Activated naive CD8-positive, alpha-beta T cell treated with anti-CD3 and anti-CD28 coated beads, Interleukin-2, amount 10 ng/mL, durations not matched to agents 7 days and 5 days (primary cell): ENCODE data around the gene GLT6D1. TPM values are rescaled to one million over a fixed set of nuclear protein-coding genes. Genes with fewer than 3 reads are reported as not detected.

ENCODE experiments used
- ATAC-seq: fragments of 150-1000 bp; cut with Tn5 transposase; one replicate; pipeline ENCODE4 v1.10.0; 2021; ENCODE audit warnings: low read depth, moderate library complexity
- POLR2A ChIA-PET: fragments of 350-600 bp; sonication (Branson Sonifier 250); formaldehyde crosslinking; loops from one replicate; lab custom pipeline; 2021; ENCODE audit warnings: antibody characterized with exemption; lab: Charles Lee
- DNase-seq: peaks from one replicate; pipeline ENCODE4 v3.0.0; 2021
- H3K27ac Mint-ChIP-seq: one replicate; pipeline ENCODE4 v1.8.0; 2022; ENCODE audit warnings: mild to moderate bottlenecking, mixed read lengths
- H3K27me3 Mint-ChIP-seq: one replicate; pipeline ENCODE4 v1.8.0; 2022; ENCODE audit warnings: mild to moderate bottlenecking, moderate library complexity, mixed read lengths
- H3K36me3 Mint-ChIP-seq: one replicate; pipeline ENCODE4 v1.8.0; 2021; ENCODE audit warnings: mild to moderate bottlenecking, mixed read lengths
- H3K4me1 Mint-ChIP-seq: one replicate; pipeline ENCODE4 v1.8.0; 2021; ENCODE audit warnings: mixed read lengths
- H3K4me3 Mint-ChIP-seq: one replicate; pipeline ENCODE4 v1.8.0; 2022; ENCODE audit warnings: mild to moderate bottlenecking, moderate library complexity, mixed read lengths
- H3K9me3 Mint-ChIP-seq: one replicate; pipeline ENCODE4 v1.8.0; 2021; ENCODE audit warnings: mixed read lengths
- total RNA-seq, 2 experiments: library from RNA; stranded (reverse); gene quantifications; one replicate each; pipeline ENCODE4 v1.2.3, GENCODE V29; 2021

The GLT6D1 gene
- total RNA-seq, 2 experiments from 2014 or later, result not detected

DNA sequence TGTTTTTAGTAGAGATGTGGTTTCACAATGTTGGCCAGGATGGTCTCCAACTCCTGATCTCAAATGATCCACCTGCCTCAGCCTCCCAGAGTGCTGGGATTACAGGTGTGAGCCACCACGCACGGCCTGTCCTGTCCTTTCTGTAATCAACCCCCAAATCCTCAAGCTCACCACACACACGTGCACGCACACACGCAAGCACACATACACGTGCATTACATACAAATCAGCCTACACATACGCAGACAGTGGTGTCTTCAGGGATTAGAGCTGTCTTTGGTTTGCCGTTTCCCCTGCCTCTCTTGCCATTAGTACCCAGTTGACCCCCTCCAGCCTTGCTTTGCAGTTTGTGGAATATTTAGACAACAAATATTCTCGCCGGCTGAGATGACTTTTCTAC, 6.5 kb downstream of the GLT6D1 start:
- no peak for ATAC-seq
- H3K9me3 Mint-ChIP-seq, result peaks cover 2% of the 10 kb centered on the region
- no peak for DNase-seq
- POLR2A ChIA-PET, result no interaction called here
- no peak overlapping the region for H3K27ac Mint-ChIP-seq
- H3K4me1 Mint-ChIP-seq, result no peaks in the 10 kb centered on the region
- H3K4me3 Mint-ChIP-seq, result no peak overlapping the region
- no peaks in the 10 kb centered on the region for H3K36me3 Mint-ChIP-seq
- peaks cover 11% of the 10 kb centered on the region for H3K27me3 Mint-ChIP-seq

DNA sequence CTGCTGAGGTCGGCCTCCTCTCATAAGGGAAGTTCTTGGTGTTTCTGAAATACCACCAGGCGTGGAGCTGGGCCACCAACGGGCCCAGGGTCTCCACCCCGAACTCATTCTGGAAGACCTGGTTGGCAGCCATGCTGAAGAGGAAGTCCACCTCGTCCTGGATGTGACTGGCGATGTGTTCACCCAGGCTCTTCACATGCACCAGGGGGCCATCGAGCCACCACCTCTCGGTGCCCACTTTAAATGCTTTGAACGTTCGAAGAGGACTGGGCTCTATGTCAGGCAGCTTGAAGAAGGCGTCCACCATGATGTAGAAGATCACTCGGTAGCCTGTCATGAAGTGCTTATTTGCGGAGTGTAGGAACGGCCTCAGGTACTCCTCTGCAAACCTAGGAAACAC, 15.1 kb downstream of the GLT6D1 start:
- Mint-ChIP-seq H3K36me3 (no peaks in the 10 kb centered on the region), H3K4me1 (no peaks in the 10 kb centered on the region), H3K4me3 (no peak overlapping the region), H3K9me3 (peaks cover 5% of the 10 kb centered on the region), H3K27me3 (peaks cover 6% of the 10 kb centered on the region), H3K27ac (no peak overlapping the region)
- ATAC-seq, result no peak
- DNase-seq, result no peak
- POLR2A ChIA-PET, result no interaction called here

DNA sequence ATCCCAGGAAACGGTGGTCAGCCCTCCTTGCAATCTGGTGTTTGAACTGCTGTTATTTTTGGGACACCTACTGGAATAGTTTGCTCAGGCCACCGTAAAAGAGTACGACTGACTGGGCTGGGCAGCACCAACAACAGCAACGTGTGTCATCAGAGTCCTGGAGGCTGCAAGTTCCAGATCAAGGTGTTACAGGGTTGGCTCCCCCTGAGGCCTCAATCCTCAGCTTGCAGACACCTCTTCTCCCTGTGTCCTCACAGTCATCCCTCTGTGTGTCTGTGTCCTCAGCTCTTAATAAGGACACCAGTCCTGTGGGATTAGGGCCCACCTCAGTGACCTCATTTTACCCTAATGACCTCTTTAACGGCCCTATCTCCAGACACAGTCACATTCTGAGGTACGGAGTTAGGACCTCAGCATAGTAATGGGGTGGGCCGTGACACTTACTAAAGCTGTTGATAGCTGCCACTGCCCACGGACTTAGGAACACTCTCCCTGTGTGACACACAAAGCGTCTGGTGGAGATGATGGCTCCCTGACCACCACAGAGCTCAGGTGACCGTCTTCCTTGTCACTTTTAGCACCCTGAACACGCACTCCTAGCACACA, 16.8 kb downstream of the GLT6D1 start:
- Mint-ChIP-seq H3K27ac (no peak overlapping the region), H3K27me3 (peaks cover 2% of the 10 kb centered on the region), H3K4me1 (no peaks in the 10 kb centered on the region), H3K4me3 (no peak overlapping the region), H3K36me3 (no peaks in the 10 kb centered on the region), H3K9me3 (peaks cover 2% of the 10 kb centered on the region)
- no peak for ATAC-seq
- no peak for DNase-seq
- POLR2A ChIA-PET, result no interaction called here

DNA sequence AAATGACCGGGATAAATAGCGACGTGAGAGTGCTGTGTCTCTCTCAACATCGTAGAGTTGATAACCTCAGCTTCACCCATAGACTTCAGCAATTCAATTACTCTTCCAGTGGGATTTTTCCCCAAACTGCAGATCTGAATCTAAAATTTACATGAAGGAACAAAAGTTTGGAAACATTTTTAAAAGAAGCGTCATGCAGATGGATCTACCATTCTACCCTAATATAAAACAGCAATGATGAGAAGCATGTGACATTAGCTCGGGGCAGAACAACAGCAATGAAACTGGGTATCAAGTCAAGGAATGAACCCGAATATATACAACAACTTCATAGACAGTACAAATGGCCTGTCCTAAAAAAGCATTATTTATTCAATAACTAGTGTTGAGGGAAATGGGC, 18.8 kb downstream of the GLT6D1 start:
- no peak overlapping the region for H3K4me3 Mint-ChIP-seq
- no peaks in the 10 kb centered on the region for H3K9me3 Mint-ChIP-seq
- peaks cover 2% of the 10 kb centered on the region for H3K27me3 Mint-ChIP-seq
- DNase-seq (no peak), ATAC-seq (no peak)
- H3K36me3 Mint-ChIP-seq, result no peaks in the 10 kb centered on the region
- POLR2A ChIA-PET, result no interaction called here
- H3K27ac Mint-ChIP-seq, result no peak overlapping the region
- no peaks in the 10 kb centered on the region for H3K4me1 Mint-ChIP-seq

DNA sequence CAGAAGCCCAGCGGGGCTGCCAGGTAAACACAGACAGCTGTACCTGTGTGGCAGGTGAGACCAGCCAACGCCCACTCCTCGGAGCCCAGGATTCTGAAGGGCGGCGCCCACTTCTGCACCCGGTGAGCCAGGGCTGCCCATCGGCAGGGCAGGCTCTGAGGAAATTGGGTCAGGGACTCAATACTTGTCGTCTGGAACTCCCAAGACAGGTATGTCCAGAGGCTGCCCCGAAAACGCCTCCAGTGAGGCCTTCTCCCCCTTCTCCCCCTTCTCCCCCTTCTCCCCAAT, 19.8 kb downstream of the GLT6D1 start:
- Mint-ChIP-seq H3K4me3 (no peak overlapping the region), H3K4me1 (no peaks in the 10 kb centered on the region), H3K9me3 (no peaks in the 10 kb centered on the region), H3K27ac (no peak overlapping the region), H3K27me3 (peaks cover 2% of the 10 kb centered on the region), H3K36me3 (no peaks in the 10 kb centered on the region)
- no peak for DNase-seq
- ATAC-seq, result no peak
- POLR2A ChIA-PET, result no interaction called here

DNA sequence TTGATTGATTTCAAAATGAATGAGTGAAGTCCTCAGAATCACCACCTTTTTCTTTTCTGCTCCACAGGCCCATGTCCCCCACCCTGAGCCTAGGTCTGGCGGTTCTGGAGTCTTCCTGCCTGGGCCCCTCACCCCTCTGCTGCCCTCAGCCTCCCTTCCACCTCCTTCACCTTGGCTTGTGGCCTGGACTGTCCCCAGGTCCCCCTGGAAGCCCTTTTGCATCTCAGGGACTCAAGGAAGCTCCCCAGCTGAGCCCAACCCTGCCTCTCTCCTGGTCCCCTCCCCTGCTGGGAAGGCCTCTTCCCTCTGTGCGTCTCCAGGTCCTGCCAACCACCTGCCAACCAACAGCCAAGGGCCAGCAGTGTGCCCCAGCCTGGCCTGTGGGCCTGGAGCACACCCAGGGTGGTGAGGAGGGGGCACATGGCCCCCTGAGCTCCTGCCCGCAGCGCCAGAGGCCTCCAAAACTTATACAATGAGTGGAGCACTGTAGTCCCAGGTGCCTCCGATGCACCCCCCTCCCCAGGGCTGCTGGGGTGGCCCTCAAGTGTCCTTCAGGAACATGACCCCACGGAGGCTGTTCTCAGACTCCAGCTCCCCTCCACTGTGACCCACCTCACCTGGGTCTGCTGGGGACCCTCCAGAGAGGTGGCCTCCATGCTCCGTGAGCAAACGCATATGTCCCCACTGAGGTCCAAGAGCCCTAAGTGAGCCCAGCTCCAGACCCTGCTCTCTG, 20.3 kb downstream of the GLT6D1 start:
- no peak overlapping the region for H3K4me3 Mint-ChIP-seq
- H3K27me3 Mint-ChIP-seq, result peaks cover 2% of the 10 kb centered on the region
- no peaks in the 10 kb centered on the region for H3K4me1 Mint-ChIP-seq
- H3K27ac Mint-ChIP-seq, result no peak overlapping the region
- DNase-seq (no peak), ATAC-seq (no peak)
- H3K9me3 Mint-ChIP-seq, result no peaks in the 10 kb centered on the region
- POLR2A ChIA-PET, result no interaction called here
- H3K36me3 Mint-ChIP-seq, result no peaks in the 10 kb centered on the region

DNA sequence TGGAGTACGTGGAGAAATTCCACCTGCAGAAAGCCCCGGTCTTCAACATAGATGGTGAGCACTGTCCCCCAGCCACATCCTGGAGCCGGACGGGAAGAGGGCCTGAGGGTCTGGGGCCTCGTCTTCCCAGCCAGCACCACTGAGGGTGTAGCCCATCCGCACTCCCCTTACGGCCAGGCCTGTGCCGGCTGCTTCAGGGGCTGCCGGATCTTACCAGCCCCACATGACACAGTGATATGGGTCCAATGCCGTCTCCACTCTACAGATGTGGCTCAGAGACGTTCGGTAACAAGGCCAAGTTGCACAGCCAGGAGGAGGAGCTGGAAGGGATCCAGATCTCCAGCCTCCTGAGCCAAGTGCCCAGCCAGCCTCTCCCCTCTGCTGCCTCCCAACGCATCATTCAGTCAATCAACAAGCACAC, 21.3 kb downstream of the GLT6D1 start:
- peaks cover 2% of the 10 kb centered on the region for H3K27me3 Mint-ChIP-seq
- no peak overlapping the region for H3K4me3 Mint-ChIP-seq
- ATAC-seq (no peak), DNase-seq (no peak)
- H3K9me3 Mint-ChIP-seq, result no peaks in the 10 kb centered on the region
- H3K36me3 Mint-ChIP-seq, result no peaks in the 10 kb centered on the region
- POLR2A ChIA-PET, result no interaction called here
- H3K27ac Mint-ChIP-seq, result no peak overlapping the region
- no peaks in the 10 kb centered on the region for H3K4me1 Mint-ChIP-seq

DNA sequence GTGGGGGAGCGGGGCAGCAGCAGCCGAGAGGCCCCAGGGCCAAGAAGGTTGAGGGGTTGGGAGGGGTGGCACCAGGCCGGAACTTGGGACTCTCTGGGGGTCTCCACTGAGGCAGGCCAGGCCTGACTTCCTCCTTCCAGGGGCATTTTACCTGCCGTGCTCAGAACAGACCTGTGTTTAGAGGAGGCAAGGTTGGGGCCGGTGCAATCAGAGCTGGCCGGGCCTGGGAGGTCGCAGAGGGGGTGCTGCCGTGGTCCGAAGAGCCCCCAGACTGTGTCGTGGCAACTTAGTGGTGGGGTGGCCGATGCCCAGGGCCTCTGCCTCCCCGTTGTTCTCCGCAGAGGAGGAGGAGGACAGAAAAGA, 21.8 kb downstream of the GLT6D1 start:
- ATAC-seq (no peak), DNase-seq (no peak)
- Mint-ChIP-seq H3K9me3 (no peaks in the 10 kb centered on the region), H3K4me1 (no peaks in the 10 kb centered on the region), H3K36me3 (no peaks in the 10 kb centered on the region), H3K27ac (no peak overlapping the region), H3K4me3 (no peak overlapping the region), H3K27me3 (peaks cover 2% of the 10 kb centered on the region)
- POLR2A ChIA-PET, result no interaction called here

DNA sequence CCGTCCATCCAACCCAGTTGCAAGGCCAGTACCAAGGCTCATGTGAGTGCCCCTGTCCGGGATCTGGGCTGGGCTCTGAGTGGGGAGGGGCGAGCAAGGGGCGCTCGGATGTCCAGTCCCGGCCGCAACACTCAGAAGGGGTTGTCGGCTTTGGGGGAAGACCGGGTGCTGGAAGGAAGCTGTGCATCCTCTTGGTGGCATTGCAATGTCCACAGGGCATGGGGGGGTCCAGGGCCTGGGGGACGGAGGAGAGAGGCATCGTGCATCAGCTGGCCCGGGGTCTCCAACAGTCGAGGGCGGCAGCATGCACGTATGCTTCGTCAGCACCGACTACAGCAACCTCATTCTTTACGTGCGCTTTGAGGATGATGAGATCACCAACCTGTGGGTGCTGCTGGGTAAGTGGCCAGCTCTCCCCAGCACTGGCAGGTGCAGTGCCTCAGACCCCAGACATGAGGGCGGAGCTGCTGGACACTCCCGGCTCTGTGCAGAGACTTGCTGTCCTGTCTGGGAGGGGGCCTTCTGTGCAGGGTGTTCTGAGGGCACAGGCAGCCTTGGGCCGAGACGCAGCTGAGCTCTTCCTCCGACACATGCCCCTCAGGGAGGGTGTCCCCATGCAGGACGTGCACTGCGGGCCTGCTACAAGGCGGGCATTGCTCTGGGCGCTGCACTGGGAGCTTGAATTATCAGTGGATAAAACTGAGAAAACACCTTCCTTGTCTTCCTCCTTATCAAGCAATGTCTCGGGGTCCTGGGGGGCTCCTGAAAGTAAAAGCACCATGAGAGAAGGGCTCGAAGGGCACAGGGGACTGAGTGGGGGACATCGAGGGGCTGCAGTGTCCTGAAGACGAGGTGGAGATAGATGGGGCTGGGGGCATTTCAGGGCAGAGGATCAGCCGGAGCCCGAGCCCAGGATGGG, 22.5 kb downstream of the GLT6D1 start:
- no peaks in the 10 kb centered on the region for H3K9me3 Mint-ChIP-seq
- ATAC-seq, result no peak
- no peak overlapping the region for H3K27ac Mint-ChIP-seq
- no peaks in the 10 kb centered on the region for H3K4me1 Mint-ChIP-seq
- peaks cover 2% of the 10 kb centered on the region for H3K27me3 Mint-ChIP-seq
- no peak overlapping the region for H3K4me3 Mint-ChIP-seq
- DNase-seq, result no peak
- no peaks in the 10 kb centered on the region for H3K36me3 Mint-ChIP-seq
- POLR2A ChIA-PET, result no interaction called here

DNA sequence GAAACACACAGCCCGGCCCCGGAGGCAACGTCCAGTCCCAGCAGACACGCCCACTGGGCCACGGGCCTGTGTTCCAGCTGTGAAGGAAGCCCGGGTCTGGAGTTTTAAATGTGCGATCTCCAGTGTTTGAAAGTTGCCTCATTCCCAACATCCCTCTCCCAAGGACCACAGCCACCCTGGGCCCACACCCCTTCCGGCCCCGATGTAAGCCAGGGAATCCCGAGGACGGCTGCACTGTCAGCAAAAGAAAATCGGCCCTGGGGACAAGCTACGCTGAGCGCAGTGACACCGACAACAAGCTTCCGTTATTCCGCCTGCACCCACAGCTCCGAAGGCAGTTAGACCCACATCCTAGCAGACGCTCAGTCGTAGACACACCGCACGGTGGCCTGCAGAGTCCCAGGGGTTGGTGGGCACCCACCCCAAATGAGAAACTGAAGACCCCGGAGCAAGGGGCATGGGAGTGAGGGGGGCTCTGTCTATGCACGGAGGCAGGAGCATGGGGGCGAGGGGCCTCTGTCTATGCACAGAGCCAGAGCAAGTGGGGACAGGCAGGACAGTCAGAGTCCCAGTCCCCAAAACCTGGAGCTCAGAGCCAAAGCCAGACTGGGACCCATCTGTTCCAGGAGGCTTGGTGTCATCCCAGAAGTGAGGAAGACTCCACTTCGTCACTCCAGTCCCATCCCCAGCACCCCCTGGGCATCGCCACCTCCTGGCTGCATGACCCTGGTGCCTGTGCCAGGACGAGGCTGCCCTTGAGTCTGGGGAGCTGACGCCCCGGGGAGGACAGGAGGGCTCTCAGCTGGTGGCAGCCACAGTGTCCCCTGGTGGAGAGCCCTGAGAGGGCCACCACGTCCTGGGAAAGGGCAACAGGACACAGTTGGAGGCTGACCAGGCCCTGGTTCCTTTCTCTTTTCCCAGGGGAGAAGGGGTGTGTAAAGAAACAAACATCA, 23.4 kb downstream of the GLT6D1 start:
- Mint-ChIP-seq H3K27me3 (no peaks in the 10 kb centered on the region), H3K4me3 (no peak overlapping the region), H3K36me3 (no peaks in the 10 kb centered on the region), H3K4me1 (no peaks in the 10 kb centered on the region), H3K27ac (no peak overlapping the region), H3K9me3 (no peaks in the 10 kb centered on the region)
- POLR2A ChIA-PET, result no interaction called here
- no peak for DNase-seq
- no peak for ATAC-seq

DNA sequence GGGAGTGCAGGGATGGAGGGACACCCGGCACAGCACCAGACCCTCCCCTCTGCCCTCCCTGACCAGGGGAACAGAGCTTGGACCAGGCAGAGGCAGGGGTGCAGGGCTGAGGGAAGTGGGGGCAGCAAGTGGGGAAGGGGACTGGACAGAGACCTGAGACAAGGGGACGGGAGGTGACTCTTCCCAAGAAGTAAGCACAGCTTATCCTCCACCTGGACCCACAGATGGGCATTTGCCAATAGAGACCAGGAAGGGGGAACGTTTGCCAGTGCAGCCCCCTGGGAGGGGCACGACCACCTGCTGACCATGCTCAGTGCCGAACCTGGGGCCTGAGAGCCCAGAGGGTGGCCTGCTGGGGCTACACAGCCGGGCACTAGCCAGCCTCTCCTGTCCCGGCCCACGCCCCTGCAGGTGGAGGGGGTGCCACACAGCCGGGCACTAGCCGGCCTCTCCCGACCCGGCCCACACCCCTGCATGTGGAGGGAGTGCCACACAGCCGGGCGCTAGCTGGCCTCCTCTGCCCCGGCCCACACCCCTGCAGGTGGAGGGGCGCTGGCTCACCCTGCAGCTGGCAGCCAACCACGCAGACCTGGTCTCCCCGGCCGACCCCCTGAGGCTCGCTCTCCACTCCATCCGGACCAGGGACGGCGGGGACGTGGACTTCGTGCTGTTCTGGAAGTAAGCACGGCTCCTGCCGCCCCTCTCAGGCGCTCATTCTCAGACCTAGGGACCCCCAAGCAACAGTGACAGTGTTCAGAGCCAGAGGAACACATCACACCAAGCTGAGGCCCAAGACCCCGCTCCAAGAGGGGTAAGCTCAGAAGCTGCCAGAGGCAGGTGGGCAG, 24.3 kb downstream of the GLT6D1 start:
- no peak for ATAC-seq
- H3K9me3 Mint-ChIP-seq, result no peaks in the 10 kb centered on the region
- no peaks in the 10 kb centered on the region for H3K36me3 Mint-ChIP-seq
- peaks cover 3% of the 10 kb centered on the region for H3K27me3 Mint-ChIP-seq
- no peak overlapping the region for H3K27ac Mint-ChIP-seq
- POLR2A ChIA-PET, result no interaction called here
- no peak for DNase-seq
- H3K4me1 Mint-ChIP-seq, result no peaks in the 10 kb centered on the region
- H3K4me3 Mint-ChIP-seq, result no peak overlapping the region

DNA sequence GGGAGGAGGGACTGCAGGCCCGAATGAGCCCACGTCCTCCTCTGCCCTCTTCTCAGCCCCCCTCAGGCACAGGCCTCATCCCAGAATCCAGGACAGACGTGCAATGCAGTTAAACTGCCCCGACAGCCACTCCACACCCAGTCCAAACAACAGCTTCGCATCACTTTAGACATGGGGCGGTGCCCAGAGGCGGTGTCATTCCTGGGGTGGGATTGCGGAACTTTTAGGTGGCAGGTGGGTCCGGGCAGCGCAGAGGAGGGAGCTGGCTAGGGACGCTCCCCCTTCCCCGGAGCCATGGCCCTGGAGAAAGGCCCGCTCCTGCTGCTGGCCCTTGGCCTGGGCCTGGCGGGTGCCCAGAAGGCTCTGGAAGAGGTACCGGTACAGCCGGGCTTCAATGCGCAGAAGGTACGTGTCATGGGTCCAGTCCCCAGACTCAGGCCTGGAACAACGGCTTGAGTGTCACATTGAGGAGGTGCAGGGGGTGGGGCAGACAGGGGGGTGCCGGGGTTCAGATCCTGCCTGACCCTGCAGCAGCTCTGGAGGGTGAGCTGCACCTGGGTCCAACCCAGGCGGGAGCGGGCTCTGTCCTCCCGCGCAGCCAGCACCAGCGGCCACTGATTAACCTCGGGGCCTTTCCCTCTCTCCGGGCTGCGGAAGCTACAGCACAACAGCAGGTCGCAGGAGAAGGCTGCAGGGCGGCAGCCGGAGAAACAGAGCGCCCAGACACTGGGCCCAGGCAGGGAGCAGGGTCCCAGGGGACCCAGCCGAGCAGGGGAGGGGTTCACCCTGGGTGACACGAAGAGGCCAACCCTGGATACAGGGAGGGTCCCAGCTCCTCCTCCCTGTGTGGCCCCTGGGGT, 25.2 kb downstream of the GLT6D1 start:
- Mint-ChIP-seq H3K27ac (no peak overlapping the region), H3K4me1 (no peaks in the 10 kb centered on the region), H3K36me3 (no peaks in the 10 kb centered on the region), H3K9me3 (no peaks in the 10 kb centered on the region), H3K27me3 (peaks cover 3% of the 10 kb centered on the region), H3K4me3 (no peak overlapping the region)
- no peak for DNase-seq
- ATAC-seq, result no peak
- POLR2A ChIA-PET, result no interaction called here
